ENCODE measurements around the gene PRKCSH.
"Not testable (repeated sequence)": the region's sequence is repeated elsewhere in the genome, so short reads cannot be mapped to it uniquely, and the experiment has no call there.

Gene PRKCSH

DNA sequence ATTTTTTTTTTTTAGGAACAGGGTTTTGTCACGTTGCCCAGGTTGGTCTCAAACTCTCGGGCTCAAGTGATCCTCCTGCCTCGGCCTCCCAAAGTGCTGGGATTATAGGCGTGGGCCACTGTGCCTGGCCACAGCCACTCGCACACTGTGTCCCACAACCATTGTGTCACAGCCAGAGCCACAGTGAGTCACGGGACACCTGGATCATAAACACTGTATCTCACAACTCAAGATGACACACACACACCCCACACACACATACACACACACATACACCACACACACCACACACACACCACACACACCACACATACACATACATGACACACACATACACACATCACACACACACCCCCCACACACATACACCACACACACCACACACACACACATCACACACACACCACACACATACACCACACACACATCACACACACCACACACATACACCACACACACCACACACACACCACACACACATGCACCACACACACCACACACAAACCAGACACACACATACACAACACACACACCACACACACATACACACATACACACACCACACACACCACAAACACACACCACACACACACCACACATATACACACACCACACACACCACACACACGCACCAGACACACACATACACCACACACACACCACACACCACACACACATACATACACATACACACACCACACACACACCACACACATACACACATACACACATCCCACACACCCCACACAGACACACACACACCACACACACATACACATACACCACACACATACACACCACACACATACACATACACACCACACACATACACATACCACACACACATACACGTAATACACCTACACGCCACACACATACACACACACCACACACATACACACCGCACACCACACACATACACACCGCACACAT is 29.2 kb downstream of the PRKCSH start:
- H3K4me1 Mint-ChIP-seq: peaks cover 5% of the 10 kb centered on the region
- TF ChIP-seq, protein P1, sequence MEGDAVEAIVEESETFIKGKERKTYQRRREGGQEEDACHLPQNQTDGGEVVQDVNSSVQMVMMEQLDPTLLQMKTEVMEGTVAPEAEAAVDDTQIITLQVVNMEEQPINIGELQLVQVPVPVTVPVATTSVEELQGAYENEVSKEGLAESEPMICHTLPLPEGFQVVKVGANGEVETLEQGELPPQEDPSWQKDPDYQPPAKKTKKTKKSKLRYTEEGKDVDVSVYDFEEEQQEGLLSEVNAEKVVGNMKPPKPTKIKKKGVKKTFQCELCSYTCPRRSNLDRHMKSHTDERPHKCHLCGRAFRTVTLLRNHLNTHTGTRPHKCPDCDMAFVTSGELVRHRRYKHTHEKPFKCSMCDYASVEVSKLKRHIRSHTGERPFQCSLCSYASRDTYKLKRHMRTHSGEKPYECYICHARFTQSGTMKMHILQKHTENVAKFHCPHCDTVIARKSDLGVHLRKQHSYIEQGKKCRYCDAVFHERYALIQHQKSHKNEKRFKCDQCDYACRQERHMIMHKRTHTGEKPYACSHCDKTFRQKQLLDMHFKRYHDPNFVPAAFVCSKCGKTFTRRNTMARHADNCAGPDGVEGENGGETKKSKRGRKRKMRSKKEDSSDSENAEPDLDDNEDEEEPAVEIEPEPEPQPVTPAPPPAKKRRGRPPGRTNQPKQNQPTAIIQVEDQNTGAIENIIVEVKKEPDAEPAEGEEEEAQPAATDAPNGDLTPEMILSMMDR (IDR thresholded peaks at IDR 0.05): no peak
- H3K36me3 Mint-ChIP-seq (ENCODE audit: low read depth): no peaks in the 10 kb centered on the region
- H3K9me3 Mint-ChIP-seq: no peaks in the 10 kb centered on the region
- no peak overlapping the region for H3K27ac Mint-ChIP-seq
- DNase-seq: no peak
- peaks cover 14% of the 10 kb centered on the region for H3K27me3 Mint-ChIP-seq (ENCODE audit: low read depth, poor library complexity)
- no peak overlapping the region for H3K4me3 Mint-ChIP-seq

DNA sequence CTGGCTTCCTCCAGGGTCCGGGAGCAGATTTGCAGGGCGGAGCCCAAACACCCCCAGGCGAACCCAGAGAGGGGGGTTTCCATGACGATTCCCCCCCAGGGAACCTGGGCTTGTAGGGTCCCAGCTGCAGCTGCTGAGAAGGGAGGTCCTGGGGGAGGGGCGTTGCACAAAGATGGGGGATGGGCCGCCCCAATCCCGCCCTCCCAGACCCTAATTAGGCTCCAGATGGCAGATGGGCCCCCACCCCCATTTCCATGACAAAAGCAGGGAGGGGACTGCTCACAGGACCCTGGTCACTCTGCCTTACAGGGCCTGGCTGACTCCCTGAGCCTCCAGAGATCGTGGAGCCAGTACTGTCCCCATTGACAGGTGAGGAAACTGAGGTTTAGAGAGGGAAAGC is 30.2 kb downstream of the PRKCSH start:
- Mint-ChIP-seq H3K27ac (no peak overlapping the region), H3K4me1 (peaks cover 5% of the 10 kb centered on the region), H3K4me3 (no peak overlapping the region), H3K9me3 (no peaks in the 10 kb centered on the region), H3K27me3 (ENCODE audit: low read depth, poor library complexity) (peaks cover 11% of the 10 kb centered on the region), H3K36me3 (ENCODE audit: low read depth) (no peaks in the 10 kb centered on the region)
- no peak for DNase-seq
- TF ChIP-seq, protein P1 (IDR thresholded peaks at IDR 0.05): no peak

DNA sequence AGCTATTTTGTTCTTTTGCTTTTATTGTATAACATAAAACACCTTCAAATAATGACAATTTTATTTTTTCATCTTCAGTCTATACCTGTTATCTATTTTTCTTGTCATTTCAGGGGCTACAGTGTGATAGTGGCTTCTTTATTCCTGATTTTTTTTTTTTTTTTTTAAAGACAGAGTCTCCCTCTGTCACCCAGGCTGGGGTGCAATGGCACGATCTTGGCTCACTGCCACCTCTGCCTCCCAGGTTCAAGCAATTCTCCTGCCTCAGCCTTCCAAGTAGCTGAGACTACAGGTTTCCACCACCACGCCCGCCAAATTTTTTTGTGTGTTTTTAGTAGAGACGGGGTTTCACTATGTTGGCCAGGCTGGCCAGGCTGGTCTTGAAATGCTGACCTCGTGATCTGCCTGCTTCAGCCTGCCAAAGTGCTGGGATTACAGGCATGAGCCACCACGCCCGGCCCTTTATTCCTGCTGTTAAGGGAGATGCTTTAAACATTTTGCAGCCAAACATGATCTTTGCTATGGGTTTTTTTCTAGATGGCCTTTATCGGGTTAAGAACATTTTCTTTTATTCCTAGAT is 32.9 kb downstream of the PRKCSH start:
- not testable (repeated sequence) for DNase-seq; H3K4me1 Mint-ChIP-seq; H3K9me3 Mint-ChIP-seq; H3K27ac Mint-ChIP-seq; H3K36me3 Mint-ChIP-seq (ENCODE audit: low read depth); H3K4me3 Mint-ChIP-seq
- peaks cover 23% of the 10 kb centered on the region for H3K27me3 Mint-ChIP-seq (ENCODE audit: low read depth, poor library complexity)

DNA sequence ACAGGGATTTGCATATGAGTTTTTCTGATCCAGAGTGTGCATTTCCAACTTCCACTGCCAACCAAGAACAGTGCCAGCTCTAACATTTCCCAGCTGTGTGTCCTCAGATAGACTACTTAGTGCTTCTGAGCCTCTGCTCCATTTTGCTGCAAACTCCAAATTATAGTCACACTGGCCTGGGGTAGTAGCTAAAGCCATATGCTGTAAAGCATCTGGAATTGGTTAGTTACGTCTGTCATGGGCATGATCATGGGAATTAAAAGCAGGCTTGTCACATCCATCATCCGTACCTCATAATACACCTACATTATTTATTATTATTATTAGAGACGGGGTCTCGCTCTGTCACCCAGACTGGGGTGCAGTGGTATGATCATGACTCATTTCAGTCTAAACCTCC is 38.3 kb downstream of the PRKCSH start:
- no peaks in the 10 kb centered on the region for H3K36me3 Mint-ChIP-seq (ENCODE audit: low read depth)
- TF ChIP-seq, protein P1 (IDR thresholded peaks at IDR 0.05): no peak
- no peak overlapping the region for H3K4me3 Mint-ChIP-seq
- H3K27ac Mint-ChIP-seq: no peak overlapping the region
- no peaks in the 10 kb centered on the region for H3K4me1 Mint-ChIP-seq
- no peak for DNase-seq
- peaks cover 62% of the 10 kb centered on the region for H3K27me3 Mint-ChIP-seq (ENCODE audit: low read depth, poor library complexity)
- no peaks in the 10 kb centered on the region for H3K9me3 Mint-ChIP-seq

DNA sequence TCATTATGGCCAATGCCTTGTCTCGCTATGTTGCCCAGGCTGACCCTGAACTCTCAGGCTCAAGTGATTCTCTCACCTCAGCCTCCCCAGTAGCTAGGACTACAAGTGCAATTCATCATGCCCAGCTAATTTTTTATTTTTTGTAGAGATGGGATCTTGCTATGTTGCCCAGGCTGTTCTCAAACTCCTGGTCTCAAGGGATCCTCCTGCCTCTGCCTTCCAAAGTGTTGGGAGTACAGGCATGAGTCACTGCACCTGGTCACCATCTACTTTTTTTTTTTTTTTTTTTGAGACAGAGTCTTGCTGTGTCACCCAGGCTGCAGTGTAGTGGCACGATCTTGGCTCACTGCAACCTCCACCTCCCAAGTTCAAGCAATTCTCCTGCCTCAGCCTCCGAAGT is 39.9 kb downstream of the PRKCSH start:
- peaks cover 72% of the 10 kb centered on the region for H3K27me3 Mint-ChIP-seq (ENCODE audit: low read depth, poor library complexity)

DNA sequence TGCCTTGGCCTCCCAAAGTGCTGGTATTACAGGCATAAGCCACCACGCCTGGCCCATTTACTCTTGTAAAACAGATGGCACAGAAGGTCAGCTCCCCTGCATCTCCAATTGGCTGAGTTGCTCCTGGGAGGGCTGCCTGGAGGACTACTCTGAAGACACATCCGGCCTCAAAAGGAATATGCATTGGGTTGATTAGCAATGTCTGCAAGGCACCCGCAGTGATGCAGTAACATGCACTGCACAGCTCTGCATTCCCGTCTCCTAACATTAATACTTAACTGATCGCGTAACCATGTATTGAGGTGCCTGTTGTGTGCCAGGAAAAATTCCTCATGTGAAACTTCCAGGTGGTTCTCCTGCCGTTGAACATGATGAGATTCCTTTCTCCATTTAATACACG is 40.4 kb downstream of the PRKCSH start:
- Mint-ChIP-seq H3K9me3 (peaks cover 4% of the 10 kb centered on the region), H3K36me3 (ENCODE audit: low read depth) (no peaks in the 10 kb centered on the region), H3K27ac (no peak overlapping the region), H3K4me3 (no peak overlapping the region), H3K4me1 (no peaks in the 10 kb centered on the region), H3K27me3 (ENCODE audit: low read depth, poor library complexity) (peaks cover 75% of the 10 kb centered on the region)
- TF ChIP-seq, protein P1 (IDR thresholded peaks at IDR 0.05): no peak
- no peak for DNase-seq

More for the DNA sequence above, 39.9 kb downstream of the PRKCSH start:
- H3K27ac Mint-ChIP-seq; H3K9me3 Mint-ChIP-seq; H3K36me3 Mint-ChIP-seq (ENCODE audit: low read depth); H3K4me1 Mint-ChIP-seq; H3K4me3 Mint-ChIP-seq; DNase-seq: not testable (repeated sequence)
